DOHH2 (cell line): Measurements from ENCODE around the gene SLAMF7.

Source experiments
- EZH2phosphoT487 ChIP-seq: fragments of 200-600 bp; sonication (generic); IDR thresholded peaks from 2 replicates; pipeline ENCODE4 v1.6.1; 2017; ENCODE audit warnings: borderline replicate concordance, mild to moderate bottlenecking, antibody characterized with exemption, low read length, moderate library complexity, mixed read lengths
- TF ChIP-seq, protein P1 (sequence below): fragments of 200-600 bp; sonication (generic); IDR thresholded peaks from one replicate; pipeline ENCODE4 v1.5.1; 2014; ENCODE audit warnings: antibody characterized with exemption, mild to moderate bottlenecking, low read depth, low read length; ENCODE audit not compliant: poor library complexity, severe bottlenecking

- TF ChIP-seq, protein P1, sequence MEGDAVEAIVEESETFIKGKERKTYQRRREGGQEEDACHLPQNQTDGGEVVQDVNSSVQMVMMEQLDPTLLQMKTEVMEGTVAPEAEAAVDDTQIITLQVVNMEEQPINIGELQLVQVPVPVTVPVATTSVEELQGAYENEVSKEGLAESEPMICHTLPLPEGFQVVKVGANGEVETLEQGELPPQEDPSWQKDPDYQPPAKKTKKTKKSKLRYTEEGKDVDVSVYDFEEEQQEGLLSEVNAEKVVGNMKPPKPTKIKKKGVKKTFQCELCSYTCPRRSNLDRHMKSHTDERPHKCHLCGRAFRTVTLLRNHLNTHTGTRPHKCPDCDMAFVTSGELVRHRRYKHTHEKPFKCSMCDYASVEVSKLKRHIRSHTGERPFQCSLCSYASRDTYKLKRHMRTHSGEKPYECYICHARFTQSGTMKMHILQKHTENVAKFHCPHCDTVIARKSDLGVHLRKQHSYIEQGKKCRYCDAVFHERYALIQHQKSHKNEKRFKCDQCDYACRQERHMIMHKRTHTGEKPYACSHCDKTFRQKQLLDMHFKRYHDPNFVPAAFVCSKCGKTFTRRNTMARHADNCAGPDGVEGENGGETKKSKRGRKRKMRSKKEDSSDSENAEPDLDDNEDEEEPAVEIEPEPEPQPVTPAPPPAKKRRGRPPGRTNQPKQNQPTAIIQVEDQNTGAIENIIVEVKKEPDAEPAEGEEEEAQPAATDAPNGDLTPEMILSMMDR: no peak
- TF ChIP-seq EZH2phosphoT487: no peak
These were observed 42.2 kb downstream of the SLAMF7 start for GRCh38 chr1:160781186-160781766.
